ENCODE measurements around the gene SERPINI1.

The SERPINI1 gene

DNA sequence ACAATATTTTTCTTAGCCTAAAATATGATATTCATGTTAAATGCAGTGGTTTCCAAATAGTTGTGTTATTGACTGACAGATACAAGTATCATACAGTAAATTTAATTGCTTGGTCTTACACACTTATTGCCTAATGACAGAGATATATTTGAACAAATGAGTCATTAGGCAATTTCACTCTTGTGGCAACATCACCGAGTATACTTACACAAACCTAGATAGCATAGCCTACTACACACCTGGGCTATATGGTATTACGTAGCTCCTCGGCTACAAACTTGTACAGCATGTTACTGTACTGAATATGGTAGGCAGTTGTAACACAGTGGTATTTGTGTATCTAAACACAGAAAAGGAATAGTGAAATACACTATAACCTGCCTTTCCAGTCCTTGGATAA is 50.3 kb downstream of the SERPINI1 start:
- TF ChIP-seq, protein P1, sequence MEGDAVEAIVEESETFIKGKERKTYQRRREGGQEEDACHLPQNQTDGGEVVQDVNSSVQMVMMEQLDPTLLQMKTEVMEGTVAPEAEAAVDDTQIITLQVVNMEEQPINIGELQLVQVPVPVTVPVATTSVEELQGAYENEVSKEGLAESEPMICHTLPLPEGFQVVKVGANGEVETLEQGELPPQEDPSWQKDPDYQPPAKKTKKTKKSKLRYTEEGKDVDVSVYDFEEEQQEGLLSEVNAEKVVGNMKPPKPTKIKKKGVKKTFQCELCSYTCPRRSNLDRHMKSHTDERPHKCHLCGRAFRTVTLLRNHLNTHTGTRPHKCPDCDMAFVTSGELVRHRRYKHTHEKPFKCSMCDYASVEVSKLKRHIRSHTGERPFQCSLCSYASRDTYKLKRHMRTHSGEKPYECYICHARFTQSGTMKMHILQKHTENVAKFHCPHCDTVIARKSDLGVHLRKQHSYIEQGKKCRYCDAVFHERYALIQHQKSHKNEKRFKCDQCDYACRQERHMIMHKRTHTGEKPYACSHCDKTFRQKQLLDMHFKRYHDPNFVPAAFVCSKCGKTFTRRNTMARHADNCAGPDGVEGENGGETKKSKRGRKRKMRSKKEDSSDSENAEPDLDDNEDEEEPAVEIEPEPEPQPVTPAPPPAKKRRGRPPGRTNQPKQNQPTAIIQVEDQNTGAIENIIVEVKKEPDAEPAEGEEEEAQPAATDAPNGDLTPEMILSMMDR (IDR thresholded peaks at IDR 0.05): no peak
- H3K36me3 Mint-ChIP-seq (ENCODE audit: low read depth): no peaks in the 10 kb centered on the region

DNA sequence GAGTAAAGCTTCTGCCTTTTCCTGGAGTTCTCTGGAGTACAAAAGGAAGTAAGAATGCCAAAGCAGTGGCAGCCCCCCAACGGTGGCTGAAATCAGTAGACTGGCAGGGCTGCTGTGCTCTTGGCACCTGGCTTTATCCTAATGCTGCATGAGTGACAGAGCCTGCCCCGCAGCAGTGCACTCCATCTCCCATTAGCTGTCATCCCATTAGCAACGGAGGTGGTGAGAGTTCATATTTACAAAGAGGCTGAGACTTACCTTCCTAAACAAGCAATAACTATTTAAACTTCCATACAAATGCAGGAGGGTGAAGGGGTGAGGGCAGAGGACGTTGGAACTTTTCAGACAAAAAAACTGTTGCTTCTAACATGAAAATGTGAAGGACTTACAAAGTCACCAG is 51.9 kb downstream of the SERPINI1 start:
- peak; percentile 2 for DNase-seq
- TF ChIP-seq, protein P1 (IDR thresholded peaks at IDR 0.05): no peak
- no peaks in the 10 kb centered on the region for H3K36me3 Mint-ChIP-seq (ENCODE audit: low read depth)
- H3K4me3 Mint-ChIP-seq: no peak overlapping the region
- H3K27ac Mint-ChIP-seq: no peak overlapping the region
- H3K9me3 Mint-ChIP-seq: no peaks in the 10 kb centered on the region
- no peaks in the 10 kb centered on the region for H3K27me3 Mint-ChIP-seq (ENCODE audit: low read depth, poor library complexity)
- H3K4me1 Mint-ChIP-seq: no peaks in the 10 kb centered on the region

More for the DNA sequence above, 50.3 kb downstream of the SERPINI1 start:
- no peaks in the 10 kb centered on the region for H3K9me3 Mint-ChIP-seq
- no peaks in the 10 kb centered on the region for H3K27me3 Mint-ChIP-seq (ENCODE audit: low read depth, poor library complexity)
- H3K4me1 Mint-ChIP-seq: no peaks in the 10 kb centered on the region
- no peak overlapping the region for H3K27ac Mint-ChIP-seq
- no peak for DNase-seq
- H3K4me3 Mint-ChIP-seq: no peak overlapping the region

DNA sequence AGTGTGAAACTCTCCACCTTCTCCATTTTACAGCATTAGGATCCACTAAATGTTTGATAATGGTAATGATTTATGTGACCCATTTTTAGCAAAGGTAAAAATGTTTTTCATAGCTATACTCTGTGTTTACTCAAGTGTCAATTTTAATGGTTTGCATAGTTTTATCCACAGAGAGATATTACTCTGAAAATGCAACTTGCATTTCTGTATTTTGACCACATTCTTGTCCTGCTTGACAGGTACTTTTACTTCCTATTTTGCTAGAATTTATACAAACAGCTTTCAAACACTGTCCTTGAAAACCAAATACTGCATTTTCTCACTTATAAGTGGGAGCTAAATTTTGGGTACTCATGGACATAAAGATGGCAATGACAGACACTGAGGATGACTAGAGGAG is 62.9 kb downstream of the SERPINI1 start:
- Mint-ChIP-seq H3K36me3 (ENCODE audit: low read depth) (no peaks in the 10 kb centered on the region), H3K9me3 (no peaks in the 10 kb centered on the region), H3K27ac (no peak overlapping the region), H3K4me1 (no peaks in the 10 kb centered on the region), H3K4me3 (no peak overlapping the region), H3K27me3 (ENCODE audit: low read depth, poor library complexity) (no peaks in the 10 kb centered on the region)
- TF ChIP-seq, protein P1 (IDR thresholded peaks at IDR 0.05): no peak
- DNase-seq: no peak

DNA sequence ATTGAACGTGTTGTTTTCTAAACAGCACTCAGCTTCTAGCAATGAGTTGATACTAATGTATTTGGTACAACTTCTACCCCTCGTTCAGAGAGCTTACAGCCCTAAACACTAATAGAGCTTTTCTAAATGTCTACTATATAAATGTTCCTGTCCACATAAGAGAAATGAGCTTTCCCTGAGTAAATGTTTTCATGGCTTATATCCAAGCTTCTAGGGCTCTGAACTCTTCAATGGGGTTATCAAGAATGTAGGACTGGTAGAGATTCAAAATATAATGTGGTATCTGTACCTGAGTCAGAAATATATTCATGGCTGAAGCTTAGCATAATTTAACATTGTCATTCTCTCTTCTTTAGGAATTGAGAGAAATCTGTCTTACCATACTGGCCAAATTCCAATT is 73.4 kb downstream of the SERPINI1 start:
- Mint-ChIP-seq H3K4me1 (no peaks in the 10 kb centered on the region), H3K27me3 (ENCODE audit: low read depth, poor library complexity) (no peaks in the 10 kb centered on the region), H3K4me3 (no peak overlapping the region), H3K9me3 (no peaks in the 10 kb centered on the region), H3K36me3 (ENCODE audit: low read depth) (no peaks in the 10 kb centered on the region), H3K27ac (no peak overlapping the region)
- no peak for DNase-seq
- TF ChIP-seq, protein P1 (IDR thresholded peaks at IDR 0.05): no peak

DNA sequence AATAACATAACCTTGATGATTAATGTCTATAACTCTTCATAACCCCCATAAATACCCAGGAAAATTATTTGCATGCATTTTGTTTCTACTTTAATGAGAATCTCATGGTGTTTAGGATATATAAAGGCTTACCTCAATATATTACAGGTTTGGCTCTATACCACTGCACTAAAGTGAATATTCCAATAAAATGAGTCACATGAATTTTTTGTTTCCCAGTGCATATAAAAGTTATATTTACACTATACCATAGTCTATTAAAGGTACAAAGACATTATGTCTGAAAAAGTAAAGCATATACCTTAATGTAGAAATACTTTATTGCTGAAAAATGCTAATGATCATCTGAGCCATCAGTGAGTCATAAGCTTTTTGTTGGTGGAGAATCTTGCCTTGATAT is 74.7 kb downstream of the SERPINI1 start:
- TF ChIP-seq, protein P1 (IDR thresholded peaks at IDR 0.05): no peak
- DNase-seq: no peak
- Mint-ChIP-seq H3K27ac (no peak overlapping the region), H3K27me3 (ENCODE audit: low read depth, poor library complexity) (no peaks in the 10 kb centered on the region), H3K4me1 (no peaks in the 10 kb centered on the region), H3K36me3 (ENCODE audit: low read depth) (no peaks in the 10 kb centered on the region), H3K9me3 (no peaks in the 10 kb centered on the region), H3K4me3 (no peak overlapping the region)

DNA sequence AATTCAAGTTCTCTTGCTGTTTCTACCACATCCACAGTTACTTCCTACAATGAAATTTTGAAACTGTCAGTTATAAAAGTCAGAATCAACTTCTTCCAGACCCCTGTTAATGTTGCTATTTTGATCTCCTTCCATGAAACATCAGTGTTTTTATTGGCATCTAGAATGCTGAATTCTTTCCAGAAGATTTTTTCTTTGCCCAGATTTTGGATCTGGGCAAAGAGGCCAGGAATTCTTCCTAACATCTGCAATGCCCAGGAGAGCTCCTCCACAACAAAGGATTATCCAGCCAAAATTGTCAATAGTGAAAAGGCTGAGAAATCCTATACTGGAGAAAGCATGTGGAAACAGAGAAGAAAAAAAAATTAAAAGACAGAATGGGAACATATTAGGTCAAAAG is 75.5 kb downstream of the SERPINI1 start:
- TF ChIP-seq, protein P1 (IDR thresholded peaks at IDR 0.05): no peak
- H3K36me3 Mint-ChIP-seq (ENCODE audit: low read depth): no peaks in the 10 kb centered on the region
- H3K27ac Mint-ChIP-seq: no peak overlapping the region
- H3K4me1 Mint-ChIP-seq: no peaks in the 10 kb centered on the region
- H3K4me3 Mint-ChIP-seq: no peak overlapping the region
- no peak for DNase-seq
- no peaks in the 10 kb centered on the region for H3K27me3 Mint-ChIP-seq (ENCODE audit: low read depth, poor library complexity)
- H3K9me3 Mint-ChIP-seq: no peaks in the 10 kb centered on the region
